Measurements from ENCODE around the gene TLE3.

TLE3 gene

GRCh38 chr15:70027518-70027917 lies 70.2 kb downstream of the TLE3 start:
- H3K4me3 ChIP-seq (ENCODE audit: control insufficient read depth, low read depth, low read length), result no peak overlapping the region
- no peak for DNase-seq (ENCODE audit: low read depth)
- TF ChIP-seq, protein P1, sequence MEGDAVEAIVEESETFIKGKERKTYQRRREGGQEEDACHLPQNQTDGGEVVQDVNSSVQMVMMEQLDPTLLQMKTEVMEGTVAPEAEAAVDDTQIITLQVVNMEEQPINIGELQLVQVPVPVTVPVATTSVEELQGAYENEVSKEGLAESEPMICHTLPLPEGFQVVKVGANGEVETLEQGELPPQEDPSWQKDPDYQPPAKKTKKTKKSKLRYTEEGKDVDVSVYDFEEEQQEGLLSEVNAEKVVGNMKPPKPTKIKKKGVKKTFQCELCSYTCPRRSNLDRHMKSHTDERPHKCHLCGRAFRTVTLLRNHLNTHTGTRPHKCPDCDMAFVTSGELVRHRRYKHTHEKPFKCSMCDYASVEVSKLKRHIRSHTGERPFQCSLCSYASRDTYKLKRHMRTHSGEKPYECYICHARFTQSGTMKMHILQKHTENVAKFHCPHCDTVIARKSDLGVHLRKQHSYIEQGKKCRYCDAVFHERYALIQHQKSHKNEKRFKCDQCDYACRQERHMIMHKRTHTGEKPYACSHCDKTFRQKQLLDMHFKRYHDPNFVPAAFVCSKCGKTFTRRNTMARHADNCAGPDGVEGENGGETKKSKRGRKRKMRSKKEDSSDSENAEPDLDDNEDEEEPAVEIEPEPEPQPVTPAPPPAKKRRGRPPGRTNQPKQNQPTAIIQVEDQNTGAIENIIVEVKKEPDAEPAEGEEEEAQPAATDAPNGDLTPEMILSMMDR (conservative IDR thresholded peaks at IDR 0.05; ENCODE audit: control insufficient read depth, insufficient read depth, low read depth, low read length), result no peak

GRCh38 chr15:70026991-70027390 lies 70.7 kb downstream of the TLE3 start:
- TF ChIP-seq, protein P1 (conservative IDR thresholded peaks at IDR 0.05; ENCODE audit: control insufficient read depth, insufficient read depth, low read depth, low read length), result no peak
- DNase-seq (ENCODE audit: low read depth), result no peak
- H3K4me3 ChIP-seq (ENCODE audit: control insufficient read depth, low read depth, low read length), result no peak overlapping the region

GRCh38 chr15:70025413-70026296 lies 72.1 kb downstream of the TLE3 start:
- TF ChIP-seq, protein P1 (conservative IDR thresholded peaks at IDR 0.05; ENCODE audit: control insufficient read depth, insufficient read depth, low read depth, low read length), result no peak
- no peak for DNase-seq (ENCODE audit: low read depth)
- H3K4me3 ChIP-seq (ENCODE audit: control insufficient read depth, low read depth, low read length), result no peak overlapping the region

- DNase-seq (ENCODE audit: low read depth), result no peak
- TF ChIP-seq, protein P1 (conservative IDR thresholded peaks at IDR 0.05; ENCODE audit: control insufficient read depth, insufficient read depth, low read depth, low read length), result no peak
- no peak overlapping the region for H3K4me3 ChIP-seq (ENCODE audit: control insufficient read depth, low read depth, low read length)
Observed at GRCh38 chr15:70024521-70024920, 73.2 kb downstream of the TLE3 start.

DNA sequence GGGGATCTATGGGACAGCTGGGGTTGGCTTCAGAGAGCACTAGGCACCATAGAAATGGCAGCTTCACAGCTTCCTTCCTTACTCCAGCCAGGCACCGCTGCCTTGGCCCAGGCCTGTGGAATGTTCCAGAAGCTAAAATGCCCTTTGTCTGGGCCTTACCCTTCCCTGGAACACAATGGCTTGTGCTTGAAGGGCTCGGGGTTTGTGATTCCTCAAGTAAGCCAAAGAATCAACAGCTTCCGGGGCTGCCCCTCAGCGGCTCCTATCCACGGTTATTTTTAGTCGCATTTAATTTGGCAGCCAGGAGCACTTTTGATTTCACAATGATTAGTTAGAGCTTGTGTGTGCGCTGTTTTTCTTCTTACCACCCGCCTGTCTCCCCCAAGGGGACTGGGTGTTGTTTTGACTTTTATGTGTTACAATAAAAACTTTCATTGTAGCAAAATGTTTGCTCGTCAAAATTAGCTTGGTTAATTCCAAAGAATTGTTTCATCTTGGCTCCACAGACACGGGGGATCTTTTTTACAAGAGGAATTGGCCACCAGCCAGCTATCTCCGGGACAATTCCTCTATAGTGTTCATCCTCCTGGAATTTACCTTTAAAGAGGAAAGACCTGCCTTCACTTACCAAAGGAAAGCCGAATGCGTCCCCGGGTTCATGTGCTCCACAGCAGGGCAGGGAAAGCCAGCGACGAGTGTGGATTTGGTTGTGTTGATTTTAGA lies 73.8 kb downstream of the TLE3 start:
- peak; percentile 78 for DNase-seq (ENCODE audit: low read depth)
- TF ChIP-seq, protein P1 (conservative IDR thresholded peaks at IDR 0.05; ENCODE audit: control insufficient read depth, insufficient read depth, low read depth, low read length), result no peak
- no peak overlapping the region for H3K4me3 ChIP-seq (ENCODE audit: control insufficient read depth, low read depth, low read length)

DNA sequence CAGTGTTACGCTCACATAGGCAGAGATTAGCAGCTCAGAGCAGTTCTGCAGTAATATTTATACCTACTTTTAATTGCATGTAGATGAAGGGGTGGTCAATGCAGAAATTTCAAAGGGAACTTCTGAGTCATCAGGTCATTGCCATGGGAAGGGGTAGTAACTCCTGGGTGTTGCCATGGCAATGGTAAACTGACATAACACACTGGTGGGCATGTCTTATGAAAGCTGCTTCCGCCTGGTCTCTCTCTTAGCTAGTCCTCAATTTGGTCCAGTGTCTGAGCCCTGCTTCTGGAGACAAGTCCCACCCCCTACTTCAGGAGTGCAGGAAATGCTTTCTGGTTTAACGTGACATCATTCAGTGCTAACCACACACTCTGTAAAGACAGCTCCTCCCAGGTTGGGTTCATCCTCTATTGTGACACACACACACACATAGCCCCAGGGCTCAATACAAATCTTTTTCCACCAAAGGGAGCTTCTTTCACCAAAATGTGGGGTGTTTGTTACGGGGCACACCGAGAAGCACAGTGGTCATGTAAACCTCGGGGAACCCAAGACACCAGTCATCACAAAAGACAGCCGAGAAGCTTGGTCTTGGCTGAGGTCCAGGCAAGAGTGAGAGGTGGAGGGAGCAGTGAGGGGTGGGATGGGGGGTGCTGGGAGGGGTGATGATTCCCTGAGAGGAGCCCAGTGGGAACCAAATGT lies 74.5 kb downstream of the TLE3 start:
- H3K4me3 ChIP-seq (ENCODE audit: control insufficient read depth, low read depth, low read length), result no peak overlapping the region
- TF ChIP-seq, protein P1 (conservative IDR thresholded peaks at IDR 0.05; ENCODE audit: control insufficient read depth, insufficient read depth, low read depth, low read length), result no peak
- peak; percentile 87 for DNase-seq (ENCODE audit: low read depth)

All from fibroblast of mammary gland (primary cell).